ENCODE data around the gene TMCC1. TPM values are rescaled to one million over a fixed set of nuclear protein-coding genes. Genes with fewer than 3 reads are reported as not detected.

The TMCC1 gene
- total and polyA plus RNA-seq, 11 donors = 9.6 to 38.3 (median 22.6) TPM

- no peak for ATAC-seq
- H3K27ac ChIP-seq = peak overlapping the region in 1 of 12 donors; percentile 87
- no peaks in the 10 kb centered on the region for H3K36me3 ChIP-seq
- WGBS, 4 donors = 90 to 100% (median 95%) methylated on average over 1 of the region's 1 CpG
- DNase-seq = no peak
- H3K27me3 ChIP-seq = no peaks in the 10 kb centered on the region
- intact Hi-C loops (cut with DNase I) = no loop called here
- H3K9me3 ChIP-seq = no peaks in the 10 kb centered on the region
- peaks cover 0 to 25% (median 18%) of the 10 kb centered on the region in 12 donors for H3K4me1 ChIP-seq
- no peak for TF ChIP-seq POLR2A (IDR thresholded peaks at IDR 0.05)
- TF ChIP-seq, protein P1, sequence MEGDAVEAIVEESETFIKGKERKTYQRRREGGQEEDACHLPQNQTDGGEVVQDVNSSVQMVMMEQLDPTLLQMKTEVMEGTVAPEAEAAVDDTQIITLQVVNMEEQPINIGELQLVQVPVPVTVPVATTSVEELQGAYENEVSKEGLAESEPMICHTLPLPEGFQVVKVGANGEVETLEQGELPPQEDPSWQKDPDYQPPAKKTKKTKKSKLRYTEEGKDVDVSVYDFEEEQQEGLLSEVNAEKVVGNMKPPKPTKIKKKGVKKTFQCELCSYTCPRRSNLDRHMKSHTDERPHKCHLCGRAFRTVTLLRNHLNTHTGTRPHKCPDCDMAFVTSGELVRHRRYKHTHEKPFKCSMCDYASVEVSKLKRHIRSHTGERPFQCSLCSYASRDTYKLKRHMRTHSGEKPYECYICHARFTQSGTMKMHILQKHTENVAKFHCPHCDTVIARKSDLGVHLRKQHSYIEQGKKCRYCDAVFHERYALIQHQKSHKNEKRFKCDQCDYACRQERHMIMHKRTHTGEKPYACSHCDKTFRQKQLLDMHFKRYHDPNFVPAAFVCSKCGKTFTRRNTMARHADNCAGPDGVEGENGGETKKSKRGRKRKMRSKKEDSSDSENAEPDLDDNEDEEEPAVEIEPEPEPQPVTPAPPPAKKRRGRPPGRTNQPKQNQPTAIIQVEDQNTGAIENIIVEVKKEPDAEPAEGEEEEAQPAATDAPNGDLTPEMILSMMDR (IDR thresholded peaks at IDR 0.05) = no peak
- H3K4me3 ChIP-seq = peak overlapping the region in 1 of 12 donors; percentile 29
Observed at GRCh38 chr3:129793319-129793718, 100.2 kb downstream of the TMCC1 start.

DNA sequence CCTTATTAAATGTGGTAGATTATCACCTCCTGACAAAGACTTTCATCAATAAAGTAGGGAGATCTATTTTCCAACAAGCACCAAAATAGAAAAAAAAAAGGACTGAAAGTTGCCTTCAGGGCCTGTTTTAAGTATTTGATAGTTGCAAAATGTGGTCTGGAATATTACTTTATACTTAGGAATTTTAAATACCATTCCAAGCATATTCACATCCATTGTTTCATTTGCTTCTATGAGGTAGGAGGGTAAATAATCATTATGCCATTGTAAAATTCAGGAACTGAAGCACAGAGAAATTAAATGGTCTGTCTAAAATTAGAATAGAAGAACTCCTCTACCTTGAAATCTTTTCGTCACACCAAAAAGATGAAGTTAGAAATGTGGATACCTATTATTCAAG, 110.0 kb downstream of the TMCC1 start:
- Histone ChIP-seq H3K36me3 (no peaks in the 10 kb centered on the region), H3K4me1 (peaks cover 0 to 18% (median 3%) of the 10 kb centered on the region in 12 donors), H3K4me3 (no peak overlapping the region), H3K27me3 (no peaks in the 10 kb centered on the region), H3K27ac (peak overlapping the region in 1 of 12 donors; percentile 38), H3K9me3 (no peaks in the 10 kb centered on the region)
- DNase-seq (no peak), ATAC-seq (no peak)
- TF ChIP-seq, protein P1 (IDR thresholded peaks at IDR 0.05) = no peak
- no peak for TF ChIP-seq POLR2A (IDR thresholded peaks at IDR 0.05)
- intact Hi-C loops (cut with DNase I) = no loop called here
- WGBS, 4 donors = 59 to 66% (median 60%) methylated on average over 1 of the region's 1 CpG

GRCh38 chr3:129778871-129779270, 114.6 kb downstream of the TMCC1 start:
- Histone ChIP-seq H3K36me3 (no peaks in the 10 kb centered on the region), H3K4me1 (peaks cover 0 to 26% (median 5%) of the 10 kb centered on the region in 12 donors), H3K9me3 (no peaks in the 10 kb centered on the region), H3K4me3 (no peak overlapping the region), H3K27ac (no peak overlapping the region), H3K27me3 (no peaks in the 10 kb centered on the region)
- DNase-seq = no peak
- intact Hi-C loops (cut with DNase I) = no loop called here
- no peak for ATAC-seq
- WGBS, 4 donors = 76 to 88% (median 80%) methylated on average over 2 of the region's 2 CpGs
- TF ChIP-seq, protein P1 (IDR thresholded peaks at IDR 0.05) = no peak
- no peak for TF ChIP-seq POLR2A (IDR thresholded peaks at IDR 0.05)

DNA sequence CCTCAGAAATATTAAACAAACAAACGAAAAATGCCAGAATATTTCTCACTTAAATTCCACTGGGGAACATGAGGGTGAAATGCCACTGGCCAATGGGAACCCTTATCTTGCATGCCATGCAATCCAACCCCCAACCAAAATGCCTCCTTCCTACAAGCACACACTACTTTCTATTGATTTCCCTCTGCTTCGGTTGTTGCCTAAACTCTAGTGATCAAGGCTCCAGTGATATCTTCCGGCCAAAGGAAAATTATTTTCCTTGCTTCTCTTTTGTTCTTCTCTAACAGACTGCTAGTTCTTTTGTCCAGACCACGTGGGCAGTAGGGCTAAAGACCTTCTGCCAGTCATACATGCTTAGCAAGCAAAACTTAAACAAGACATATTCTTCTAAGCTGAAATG, 115.7 kb downstream of the TMCC1 start:
- Histone ChIP-seq H3K4me3 (no peak overlapping the region), H3K27me3 (no peaks in the 10 kb centered on the region), H3K4me1 (peaks cover 0 to 20% (median 3%) of the 10 kb centered on the region in 12 donors), H3K36me3 (no peaks in the 10 kb centered on the region), H3K9me3 (no peaks in the 10 kb centered on the region), H3K27ac (no peak overlapping the region)
- no peak for ATAC-seq
- TF ChIP-seq, protein P1 (IDR thresholded peaks at IDR 0.05) = no peak
- no peak for TF ChIP-seq POLR2A (IDR thresholded peaks at IDR 0.05)
- DNase-seq = no peak
- intact Hi-C loops (cut with DNase I) = no loop called here
- 63 to 72% (median 70%) methylated on average over 4 of the region's 4 CpGs for WGBS, 4 donors
